ENCODE results near the gene FOXG1.

- TF ChIP-seq POLR2A (IDR thresholded peaks at IDR 0.05) (no peak), CTCF (IDR thresholded peaks at IDR 0.05) (no peak)
Observed at GRCh38 chr14:28758885-28759652, 7.5 kb upstream of the FOXG1 start.

All from esophagus squamous epithelium (tissue), 4 donors.